Measurements from ENCODE around the gene LRRC37A2.
"Not testable (repeated sequence)": the region's sequence is repeated elsewhere in the genome, so short reads cannot be mapped to it uniquely, and the experiment has no call there.

DNA sequence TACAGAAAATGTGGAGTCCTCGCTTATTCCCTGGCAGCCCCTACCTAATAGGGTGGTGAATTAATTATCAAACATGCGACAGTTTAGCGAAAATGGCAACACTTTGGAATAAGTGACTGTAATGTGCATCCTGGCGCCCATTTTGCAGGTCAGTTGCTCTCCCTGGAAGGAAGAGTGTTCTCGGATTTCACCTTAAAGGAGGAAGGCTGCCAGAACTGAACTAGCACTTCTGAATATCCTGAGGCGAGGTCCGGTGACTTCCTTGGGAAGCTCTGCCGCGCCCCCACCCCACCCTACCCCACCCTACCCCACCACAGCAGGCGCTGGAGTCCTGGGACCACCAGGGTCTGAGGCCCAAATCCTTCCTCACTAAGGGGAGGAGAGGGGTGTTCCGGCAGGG lies at the start of gene LRRC37A2:
- TF ChIP-seq SP1, POLR2AphosphoS5 (IDR thresholded peaks at IDR 0.05; ENCODE audit: low read depth, low read length): not testable (repeated sequence)
